Heart right ventricle (tissue), 16 donors: ENCODE results near the gene FUT1. TPM values are rescaled to one million over a fixed set of nuclear protein-coding genes. Genes with fewer than 3 reads are reported as not detected.

Source experiments
- ATAC-seq, 8 donors: fragments of 200-7000 bp; cut with Tn5 transposase; one replicate each; pipeline ENCODE4 v1.9.1; 2020; ENCODE audit warnings: mild to moderate bottlenecking in 8 of 8, moderate library complexity in 8 of 8, moderate number of reproducible peaks in 1 of 8
- DNase-seq, 2 donors: peaks; one replicate each; pipeline ENCODE4 v3.0.0-alpha.2; 2020
- H3K27ac ChIP-seq, 10 donors: fragments of 200-600 bp; sonication (generic) in 2 of 10; one replicate each; pipeline versions ENCODE4 v1.5.0 to v1.8.0; 2020 to 2022; ENCODE audit warnings: mild to moderate bottlenecking in 3 of 10
- H3K27me3 ChIP-seq, 7 donors: fragments of 200-600 bp; one replicate each; pipeline ENCODE4 v1.8.0; 2021 to 2022; ENCODE audit warnings: mild to moderate bottlenecking in 2 of 7
- H3K36me3 ChIP-seq, 9 donors: fragments of 200-600 bp; sonication (generic) in 1 of 9; one replicate each; pipeline versions ENCODE4 v1.5.0 to v1.8.0; 2020 to 2022; ENCODE audit warnings: mild to moderate bottlenecking in 2 of 9
- H3K4me1 ChIP-seq, 9 donors: fragments of 200-600 bp; sonication (generic) in 1 of 9; one replicate each; pipeline versions ENCODE4 v1.5.0 to v1.8.0; 2020 to 2022; ENCODE audit warnings: mild to moderate bottlenecking in 4 of 9
- H3K4me3 ChIP-seq, 10 donors: fragments of 200-600 bp; sonication (generic) in 2 of 10; one replicate each; pipeline versions ENCODE4 v1.5.0 to v1.8.0; 2020 to 2022; ENCODE audit warnings: mild to moderate bottlenecking in 7 of 10, moderate library complexity in 2 of 10
- H3K9me3 ChIP-seq, 11 donors: fragments of 200-600 bp in 10 of 11; sonication (generic) in 2 of 11; one replicate each; pipeline versions ENCODE4 v1.5.0 to v1.8.0; 2013 to 2022; ENCODE audit warnings: mild to moderate bottlenecking in 2 of 11, control low read depth in 1 of 11, moderate library complexity in 1 of 11
- CTCF ChIP-seq, 9 donors: fragments of 200-600 bp; sonication (generic) in 2 of 9; IDR thresholded peaks; one replicate each; pipeline versions ENCODE4 v1.5.0 to v1.8.0; 2021 to 2022; ENCODE audit warnings: antibody characterized with exemption in 9 of 9, mild to moderate bottlenecking in 5 of 9, moderate library complexity in 1 of 9
- WGBS, 2 donors: extraction: QIAGEN DNeasy Blood & Tissue Kit; methylation state at CpG; one replicate each; pipeline ENCODE4 v1.1.7; 2013; ENCODE audit warnings: inconsistent platforms in 1 of 2; 5-methylcytosine and 5-hydroxymethylcytosine counted together
- intact Hi-C, 10 donors: fragments of 100-400 bp; cut with DNase I; formaldehyde crosslinking; loops; one replicate each; pipeline versions ENCODE4 v1.11.1 to v1.14.2; 2022
- polyA plus RNA-seq, 2 donors: library from polyadenylated mRNA; stranded (reverse); fragments of 200-250 nt; gene quantifications; one replicate each; pipeline ENCODE4 v1.2.3, GENCODE V29; 2013
- total RNA-seq, 10 donors: library from RNA; stranded (reverse); fragmentation: NEBNext Ultra II Directional in 3 of 10; extraction: Animal tissue kit (Norgen Biotek cat#: 25700) in 3 of 10; gene quantifications; one replicate each; pipeline versions ENCODE4 v1.2.1 to v1.2.4, GENCODE V29; 2021 to 2023
- donor health status: Arrhythmogenic right ventricular cardiomyopathy.
- donor health status: ischemic (EF 13 %, LVEDD 7.1; RV severe dilation, severe dysfunction).
- donor health status: healthy with polysubstance abuse.
- donor health status: DM: no; HTN: yes; CAD: no.
- donor health status: DM: no; HTN: no; CAD: no.
- donor health status: ischemic (EF 25% LVEDD 6.9; RV normal size, moderate dysfunction).
- donor health status: ischemic (EF 25% LVEDD 5.7; RV mildly dilated, moderate dysfunction).
- donor health status: healthy.
- donor health status: DM: yes; HTN: yes; CAD: no.
- donor health status: Ischemic cardiomyopathy.
- donor health status: ischemic (EF 35%, LVEDD 5.7; RV mildly dilated, moderate dysfunction).
- donor health status: nonischemic (EF 11% LVEDD 7.7; RV severe dilation, severe dysfunction).
- donor health status: DM: yes; HTN: yes; CAD: no.
- donor health status: PGD.
- donor health status: ischemic (EF 29% LVEDD 5.4; RV normal size, mild dysfunction).
- donor health status: nonischemic (EF 23%, LVEDD 6.1; RV moderate dilation, normal function).

FUT1 gene
- total and polyA plus RNA-seq, 12 donors: 1.8 to 5.7 (median 2.7) TPM

- Histone ChIP-seq H3K9me3 (no peaks in the 10 kb centered on the region), H3K27ac (peak overlapping the region in 8 of 10 donors; percentile 55 to 74 (median 67)), H3K4me1 (peaks cover 0 to 35% (median 10%) of the 10 kb centered on the region in 9 donors), H3K27me3 (no peaks in the 10 kb centered on the region), H3K4me3 (no peak overlapping the region), H3K36me3 (no peaks in the 10 kb centered on the region)
- no peak for TF ChIP-seq CTCF (IDR thresholded peaks at IDR 0.05)
- peak in 5 of 8 donors; percentile 3 to 31 (median 16) for ATAC-seq
- no peak for DNase-seq
- 58 to 71% methylated on average over 14 of the region's 14 CpGs for WGBS, 2 donors
- intact Hi-C loops: loop anchor here in 5 of 10 donors (5.0 to 10.0 kb wide), 5 partner anchors 39 to 136 kb away; partner anchors contain the start of genes CA11 (in 4 of the 5), NTN5 (in 1 of the 5) and RASIP1 (in 1 of the 5)
These were observed 28.4 kb upstream of the FUT1 start for GRCh38 chr19:48780631-48781391.

GRCh38 chr19:48779636-48780035 lies 27.2 kb upstream of the FUT1 start:
- intact Hi-C loops: loop anchor here in 5 of 10 donors (5.0 to 10.0 kb wide), 5 partner anchors 37 to 135 kb away; partner anchors contain the start of genes CA11 (in 4 of the 5), NTN5 (in 1 of the 5) and RASIP1 (in 1 of the 5)
- WGBS, 2 donors: 65 to 82% methylated on average over 1 of the region's 1 CpG

DNA sequence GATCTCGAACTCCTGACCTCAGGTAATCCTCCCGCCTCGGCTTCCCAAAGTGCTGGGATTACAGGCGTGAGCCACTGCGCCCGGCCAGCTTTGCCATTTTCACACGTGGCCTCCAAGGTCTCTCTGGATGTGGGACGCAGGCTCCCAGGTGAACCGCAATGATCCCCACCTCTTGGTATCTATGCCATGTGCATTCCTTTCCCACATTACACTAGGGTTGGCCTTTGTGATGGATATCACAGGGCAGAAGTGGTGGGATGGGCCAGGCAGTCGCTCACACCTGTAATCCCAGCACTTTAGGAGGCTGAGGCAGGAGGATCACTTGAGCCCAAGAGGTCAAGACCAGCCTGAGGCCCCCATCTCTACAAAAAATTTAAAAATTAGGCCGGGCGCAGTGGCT lies 25.3 kb upstream of the FUT1 start:
- peaks cover 0 to 31% (median 13%) of the 10 kb centered on the region in 9 donors for H3K4me1 ChIP-seq
- no peak overlapping the region for H3K27ac ChIP-seq
- no peaks in the 10 kb centered on the region for H3K36me3 ChIP-seq
- no peaks in the 10 kb centered on the region for H3K9me3 ChIP-seq
- DNase-seq (no peak), ATAC-seq (no peak)
- intact Hi-C loops: no loop called here
- WGBS, 2 donors: 89 to 92% methylated on average over 12 of the region's 12 CpGs
- TF ChIP-seq CTCF (IDR thresholded peaks at IDR 0.05): no peak
- no peaks in the 10 kb centered on the region for H3K27me3 ChIP-seq
- H3K4me3 ChIP-seq: no peak overlapping the region

More at GRCh38 chr19:48779636-48780035, 27.2 kb upstream of the FUT1 start:
- Histone ChIP-seq H3K27ac (no peak overlapping the region), H3K9me3 (no peaks in the 10 kb centered on the region), H3K36me3 (no peaks in the 10 kb centered on the region), H3K4me3 (no peak overlapping the region), H3K27me3 (no peaks in the 10 kb centered on the region), H3K4me1 (peaks cover 0 to 35% (median 10%) of the 10 kb centered on the region in 9 donors)
- TF ChIP-seq CTCF (IDR thresholded peaks at IDR 0.05): no peak
- DNase-seq (no peak), ATAC-seq (no peak)

- intact Hi-C loops: no loop called here
These were observed 24.7 kb upstream of the FUT1 start for GRCh38 chr19:48777139-48777538.

More at GRCh38 chr19:48777139-48777538, 24.7 kb upstream of the FUT1 start:
- TF ChIP-seq CTCF (IDR thresholded peaks at IDR 0.05): no peak
- no peak overlapping the region for H3K4me3 ChIP-seq
- H3K27ac ChIP-seq: no peak overlapping the region
- no peak for ATAC-seq
- no peak for DNase-seq
- H3K9me3 ChIP-seq: no peaks in the 10 kb centered on the region
- WGBS, 2 donors: 93 to 96% methylated on average over 5 of the region's 5 CpGs
- H3K4me1 ChIP-seq: peaks cover 0 to 25% (median 16%) of the 10 kb centered on the region in 9 donors
- H3K36me3 ChIP-seq: no peaks in the 10 kb centered on the region
- no peaks in the 10 kb centered on the region for H3K27me3 ChIP-seq
